ENCODE measurements around the gene MOCOS. TPM values are rescaled to one million over a fixed set of nuclear protein-coding genes. Genes with fewer than 3 reads are reported as not detected.

MOCOS gene
- total and polyA plus RNA-seq, 10 donors: 0.13 to 2.7 (median 0.53) TPM

DNA sequence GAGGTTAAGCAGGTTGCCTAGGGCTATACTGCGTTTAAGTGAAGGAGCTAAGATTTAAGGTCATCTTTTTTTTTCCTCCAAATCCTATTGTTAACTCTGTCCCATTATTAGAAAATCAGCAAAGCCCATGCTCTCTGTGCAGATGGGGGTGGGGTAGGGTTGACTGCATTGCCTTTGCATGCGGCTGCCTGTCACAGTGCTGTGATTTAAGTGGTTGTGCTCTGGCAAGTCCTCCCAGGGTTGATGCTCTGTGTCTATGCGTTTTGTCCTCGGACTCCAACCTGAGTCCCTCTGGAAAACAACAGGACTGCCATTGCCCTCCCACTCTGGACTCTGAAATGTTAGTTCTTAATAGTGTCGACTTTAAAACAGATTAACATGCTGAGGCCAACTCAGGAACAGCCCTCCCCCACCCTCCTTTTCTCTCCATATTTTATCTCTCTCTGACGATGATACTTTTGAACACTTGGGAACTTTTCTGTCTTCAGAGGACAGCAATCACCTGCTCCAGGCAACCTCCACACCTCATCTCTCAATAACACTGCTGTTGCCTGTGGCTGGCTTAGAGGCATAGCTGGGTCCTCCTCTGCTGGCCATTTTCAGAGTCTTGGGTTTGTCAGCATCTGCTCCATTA is 116.0 kb downstream of the MOCOS start:
- peaks cover 0 to 78% (median 35%) of the 10 kb centered on the region in 7 donors for H3K27me3 ChIP-seq (replicated peaks in 1 of 7)
- intact Hi-C loops (cut with DNase I; ENCODE audit: low total_unique reads): no loop called here
- DNase-seq: no peak
- H3K4me1 ChIP-seq: peaks cover 0 to 9% (median 5%) of the 10 kb centered on the region in 6 donors
- H3K9me3 ChIP-seq: no peaks in the 10 kb centered on the region
- H3K27ac ChIP-seq: no peak overlapping the region
- H3K36me3 ChIP-seq: no peaks in the 10 kb centered on the region
- no peak overlapping the region for H3K4me3 ChIP-seq
- 66 to 78% (median 69%) methylated on average over 6 of the region's 6 CpGs for WGBS, 5 donors
- TF ChIP-seq POLR2A (IDR thresholded peaks at IDR 0.05): no peak
- no peak for TF ChIP-seq CTCF (IDR thresholded peaks at IDR 0.05 in 8 of 11, conservative IDR thresholded peaks at IDR 0.05 in 3 of 11)
- no peak for TF ChIP-seq POLR2AphosphoS5 (IDR thresholded peaks at IDR 0.05)

DNA sequence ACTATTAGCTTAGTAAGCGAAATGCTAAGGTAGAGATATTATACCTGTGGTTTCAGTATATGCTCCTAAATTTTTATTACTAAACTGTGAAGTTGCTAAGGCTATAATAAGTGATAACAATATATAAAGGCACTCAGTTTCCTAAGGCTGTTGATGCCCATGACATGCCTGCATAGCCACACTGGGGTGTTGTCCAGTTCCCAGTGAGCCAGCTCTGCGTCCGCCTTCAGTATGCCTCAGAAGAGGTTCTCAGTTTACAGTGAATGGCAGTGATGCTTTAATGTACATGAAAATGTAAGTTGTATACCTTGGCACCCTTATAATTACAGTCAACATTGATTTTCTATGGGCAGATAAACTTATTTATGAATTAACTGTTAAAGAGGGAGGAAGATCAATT is 117.4 kb downstream of the MOCOS start:
- Histone ChIP-seq H3K27ac (no peak overlapping the region), H3K4me1 (peaks cover 0 to 7% (median 0%) of the 10 kb centered on the region in 6 donors), H3K36me3 (no peaks in the 10 kb centered on the region), H3K9me3 (no peaks in the 10 kb centered on the region), H3K4me3 (no peak overlapping the region), H3K27me3 (replicated peaks in 1 of 7) (peaks cover 0 to 73% (median 22%) of the 10 kb centered on the region in 7 donors)
- no peak for DNase-seq
- intact Hi-C loops (cut with DNase I; ENCODE audit: low total_unique reads): no loop called here
- TF ChIP-seq POLR2AphosphoS5 (IDR thresholded peaks at IDR 0.05): no peak
- WGBS, 5 donors: 84 to 93% (median 88%) methylated on average over 3 of the region's 3 CpGs

DNA sequence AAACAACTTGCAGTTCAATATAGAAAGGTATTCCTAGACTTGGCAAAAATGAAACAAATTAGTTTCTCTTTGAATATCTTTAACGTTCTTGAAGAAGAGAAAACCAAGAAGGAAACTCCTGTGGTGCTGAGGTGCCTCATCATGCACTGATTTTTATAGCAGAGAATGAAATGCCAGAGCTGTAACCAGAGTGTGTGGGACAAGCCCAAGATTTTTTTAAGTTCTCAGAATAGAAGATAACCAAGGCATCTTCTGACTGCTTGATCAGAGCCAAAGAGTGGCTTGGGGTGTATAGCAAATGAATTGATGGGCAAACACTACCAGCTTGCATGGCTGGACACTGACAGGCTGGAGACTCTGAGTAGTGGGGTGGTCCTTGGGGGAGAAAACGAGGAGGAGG is 118.1 kb downstream of the MOCOS start:
- H3K9me3 ChIP-seq: no peaks in the 10 kb centered on the region
- TF ChIP-seq CTCF (IDR thresholded peaks at IDR 0.05 in 8 of 11, conservative IDR thresholded peaks at IDR 0.05 in 3 of 11) (no peak), POLR2A (IDR thresholded peaks at IDR 0.05) (no peak), POLR2AphosphoS5 (IDR thresholded peaks at IDR 0.05) (no peak)
- peaks cover 0 to 67% (median 18%) of the 10 kb centered on the region in 7 donors for H3K27me3 ChIP-seq (replicated peaks in 1 of 7)
- H3K4me1 ChIP-seq: peaks cover 0 to 9% (median 0%) of the 10 kb centered on the region in 6 donors
- H3K27ac ChIP-seq: no peak overlapping the region
- WGBS, 5 donors: 18 to 38% (median 23%) methylated on average over 2 of the region's 2 CpGs
- H3K36me3 ChIP-seq: no peaks in the 10 kb centered on the region
- intact Hi-C loops (cut with DNase I; ENCODE audit: low total_unique reads): no loop called here
- DNase-seq: no peak
- no peak overlapping the region for H3K4me3 ChIP-seq

DNA sequence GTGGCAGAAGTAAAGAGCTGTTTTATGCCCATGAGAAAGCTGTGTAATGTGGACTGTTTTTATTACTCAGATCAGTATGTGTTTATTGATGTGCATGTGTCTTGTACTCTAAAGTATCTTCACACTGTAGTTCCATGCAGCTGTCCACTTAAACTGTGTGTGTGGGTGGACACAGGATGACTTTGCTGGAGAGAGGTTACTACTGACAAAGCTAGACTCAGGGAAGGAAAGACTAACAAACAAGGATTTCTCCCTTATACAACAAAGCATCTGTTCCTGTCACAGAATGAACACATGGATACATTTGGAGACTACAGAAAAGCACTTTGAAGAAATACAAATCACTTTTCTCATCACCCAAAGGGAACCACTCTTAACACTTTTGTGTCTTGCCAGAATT is 120.2 kb downstream of the MOCOS start:
- Histone ChIP-seq H3K27me3 (replicated peaks in 1 of 7) (peaks cover 0 to 62% (median 14%) of the 10 kb centered on the region in 7 donors), H3K4me1 (peaks cover 0 to 9% (median 0%) of the 10 kb centered on the region in 6 donors), H3K27ac (no peak overlapping the region), H3K4me3 (no peak overlapping the region), H3K9me3 (no peaks in the 10 kb centered on the region), H3K36me3 (no peaks in the 10 kb centered on the region)
- no peak for DNase-seq
- intact Hi-C loops (cut with DNase I; ENCODE audit: low total_unique reads): no loop called here
- TF ChIP-seq POLR2AphosphoS5 (IDR thresholded peaks at IDR 0.05) (no peak), CTCF (IDR thresholded peaks at IDR 0.05 in 8 of 11, conservative IDR thresholded peaks at IDR 0.05 in 3 of 11) (no peak)
